Loucy (cell line): Measurements from ENCODE around the gene ANP32E.
"Not testable (repeated sequence)": the region's sequence is repeated elsewhere in the genome, so short reads cannot be mapped to it uniquely, and the experiment has no call there.

ENCODE experiments used
- CTCF ChIP-seq: fragments of 200-600 bp; sonication (generic); conservative IDR thresholded peaks from 2 replicates; pipeline ENCODE4 v1.5.1; 2014; ENCODE audit warnings: mild to moderate bottlenecking, antibody characterized with exemption, low read length
- EZH2phosphoT487 ChIP-seq: fragments of 200-600 bp; IDR thresholded peaks from 2 replicates; pipeline ENCODE4 v1.6.1; 2018; ENCODE audit warnings: antibody characterized with exemption, mild to moderate bottlenecking, moderate library complexity, borderline replicate concordance

GRCh38 chr1:150228246-150228645, 7.7 kb downstream of the ANP32E start:
- not testable (repeated sequence) for TF ChIP-seq CTCF, EZH2phosphoT487
